Gastrocnemius medialis (tissue), 4 donors: ENCODE results near the gene PTGDR.

ENCODE experiments used
- POLR2A ChIP-seq, 2 donors: fragments of 450-650 bp; IDR thresholded peaks; one replicate each; pipeline ENCODE4 v1.6.1; 2017; ENCODE audit warnings: antibody characterized with exemption in 2 of 2, mild to moderate bottlenecking in 2 of 2, moderate library complexity in 2 of 2
- TF ChIP-seq, protein P1 (sequence below), 5 experiments: fragments of 450-650 bp in 3 of 5; fragments of 200-600 bp in 2 of 5; sonication (generic) in 2 of 5; IDR thresholded peaks in 4 of 5; conservative IDR thresholded peaks in 1 of 5; 1 replicate in 4 of 5; 2 replicates in 1 of 5; pipeline ENCODE4 v1.5.1; 2016 to 2019; ENCODE audit warnings: antibody characterized with exemption in 5 of 5, mild to moderate bottlenecking in 3 of 5, moderate library complexity in 3 of 5

DNA sequence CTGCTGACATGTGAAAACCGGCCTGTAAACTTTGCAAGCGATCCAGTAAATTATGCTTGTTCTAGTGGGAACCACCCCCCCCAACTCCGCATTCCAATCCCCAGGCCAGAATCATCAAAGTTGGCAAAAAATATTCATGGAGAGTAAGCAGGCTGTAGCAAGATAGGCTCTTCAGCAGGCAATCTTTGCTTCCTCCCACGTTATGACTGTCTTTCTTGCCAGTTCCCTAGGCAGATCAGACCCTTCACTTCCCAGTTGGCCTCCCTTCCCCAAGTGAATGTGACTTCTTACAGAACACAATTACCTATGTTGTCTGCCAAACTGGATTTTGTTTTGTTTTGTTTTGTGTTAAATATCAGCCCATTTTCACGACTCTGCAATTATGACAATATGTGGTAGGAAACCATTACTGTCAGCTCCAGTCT lies 45.4 kb downstream of the PTGDR start:
- no peak for TF ChIP-seq POLR2A (IDR thresholded peaks at IDR 0.05)
- TF ChIP-seq, protein P1, sequence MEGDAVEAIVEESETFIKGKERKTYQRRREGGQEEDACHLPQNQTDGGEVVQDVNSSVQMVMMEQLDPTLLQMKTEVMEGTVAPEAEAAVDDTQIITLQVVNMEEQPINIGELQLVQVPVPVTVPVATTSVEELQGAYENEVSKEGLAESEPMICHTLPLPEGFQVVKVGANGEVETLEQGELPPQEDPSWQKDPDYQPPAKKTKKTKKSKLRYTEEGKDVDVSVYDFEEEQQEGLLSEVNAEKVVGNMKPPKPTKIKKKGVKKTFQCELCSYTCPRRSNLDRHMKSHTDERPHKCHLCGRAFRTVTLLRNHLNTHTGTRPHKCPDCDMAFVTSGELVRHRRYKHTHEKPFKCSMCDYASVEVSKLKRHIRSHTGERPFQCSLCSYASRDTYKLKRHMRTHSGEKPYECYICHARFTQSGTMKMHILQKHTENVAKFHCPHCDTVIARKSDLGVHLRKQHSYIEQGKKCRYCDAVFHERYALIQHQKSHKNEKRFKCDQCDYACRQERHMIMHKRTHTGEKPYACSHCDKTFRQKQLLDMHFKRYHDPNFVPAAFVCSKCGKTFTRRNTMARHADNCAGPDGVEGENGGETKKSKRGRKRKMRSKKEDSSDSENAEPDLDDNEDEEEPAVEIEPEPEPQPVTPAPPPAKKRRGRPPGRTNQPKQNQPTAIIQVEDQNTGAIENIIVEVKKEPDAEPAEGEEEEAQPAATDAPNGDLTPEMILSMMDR (IDR thresholded peaks at IDR 0.05 in 4 of 5, conservative IDR thresholded peaks at IDR 0.05 in 1 of 5), result no peak
